Muscle layer of colon (tissue), 2 donors: ENCODE measurements around the gene RLBP1.

Experiments used
- H3K27ac ChIP-seq: one replicate; pipeline ENCODE4 v1.7.0; 2013; ENCODE audit warnings: low read depth, mild to moderate bottlenecking, low read length, moderate library complexity
- H3K27me3 ChIP-seq, 2 donors: one replicate each; pipeline ENCODE4 v1.7.0; 2013; ENCODE audit warnings: low read length in 2 of 2, mild to moderate bottlenecking in 2 of 2; ENCODE audit not compliant: insufficient read depth in 2 of 2, control insufficient read depth in 1 of 2
- H3K36me3 ChIP-seq: one replicate; pipeline ENCODE4 v1.7.0; 2013; ENCODE audit warnings: mild to moderate bottlenecking, low read length; ENCODE audit not compliant: insufficient read depth
- H3K4me1 ChIP-seq: one replicate; pipeline ENCODE4 v1.7.0; 2013; ENCODE audit warnings: mild to moderate bottlenecking, low read length; ENCODE audit not compliant: insufficient read depth
- H3K4me3 ChIP-seq, 2 donors: one replicate each; pipeline ENCODE4 v1.7.0; 2013; ENCODE audit warnings: low read length in 2 of 2, low read depth in 1 of 2, mild to moderate bottlenecking in 1 of 2, moderate library complexity in 1 of 2
- H3K9ac ChIP-seq: one replicate; pipeline ENCODE4 v1.7.0; 2013; ENCODE audit warnings: low read length
- H3K9me3 ChIP-seq: one replicate; pipeline ENCODE4 v1.7.0; 2013; ENCODE audit warnings: mild to moderate bottlenecking, low read length
- donor health status: abdominal sarcoma.
- donor health status: Adenocarcinoma of cecum.

RLBP1 gene

GRCh38 chr15:89192136-89192535 is 29.2 kb downstream of the RLBP1 start:
- Histone ChIP-seq H3K9me3 (no peaks in the 10 kb centered on the region), H3K4me3 (no peak overlapping the region), H3K27me3 (no peaks in the 10 kb centered on the region), H3K4me1 (peaks cover 11% of the 10 kb centered on the region), H3K27ac (no peak overlapping the region), H3K9ac (no peak overlapping the region), H3K36me3 (peaks cover 73% of the 10 kb centered on the region)

- no peaks in the 10 kb centered on the region for H3K9me3 ChIP-seq
- peaks cover 65% of the 10 kb centered on the region for H3K36me3 ChIP-seq
- H3K9ac ChIP-seq, result no peak overlapping the region
- no peaks in the 10 kb centered on the region for H3K27me3 ChIP-seq
- no peak overlapping the region for H3K4me3 ChIP-seq
- no peaks in the 10 kb centered on the region for H3K4me1 ChIP-seq
- H3K27ac ChIP-seq, result no peak overlapping the region
Observed at GRCh38 chr15:89187986-89188514, 33.3 kb downstream of the RLBP1 start.

- Histone ChIP-seq H3K9ac (no peak overlapping the region), H3K4me3 (no peak overlapping the region), H3K27ac (no peak overlapping the region), H3K27me3 (no peaks in the 10 kb centered on the region), H3K4me1 (no peaks in the 10 kb centered on the region), H3K9me3 (no peaks in the 10 kb centered on the region), H3K36me3 (peaks cover 59% of the 10 kb centered on the region)
Observed at GRCh38 chr15:89187301-89187985, 33.9 kb downstream of the RLBP1 start.

- no peaks in the 10 kb centered on the region for H3K4me1 ChIP-seq
- peaks cover 55% of the 10 kb centered on the region for H3K36me3 ChIP-seq
- H3K27ac ChIP-seq, result no peak overlapping the region
- no peaks in the 10 kb centered on the region for H3K27me3 ChIP-seq
- no peak overlapping the region for H3K4me3 ChIP-seq
- no peak overlapping the region for H3K9ac ChIP-seq
- H3K9me3 ChIP-seq, result no peaks in the 10 kb centered on the region
Observed at GRCh38 chr15:89186803-89187202, 34.6 kb downstream of the RLBP1 start.

- no peak overlapping the region for H3K9ac ChIP-seq
- H3K4me1 ChIP-seq, result no peaks in the 10 kb centered on the region
- H3K36me3 ChIP-seq, result peaks cover 47% of the 10 kb centered on the region
- H3K27me3 ChIP-seq, result no peaks in the 10 kb centered on the region
- H3K4me3 ChIP-seq, result no peak overlapping the region
- no peak overlapping the region for H3K27ac ChIP-seq
- no peaks in the 10 kb centered on the region for H3K9me3 ChIP-seq
Observed at GRCh38 chr15:89184886-89185526, 36.4 kb downstream of the RLBP1 start.

- Histone ChIP-seq H3K4me1 (no peaks in the 10 kb centered on the region), H3K9me3 (no peaks in the 10 kb centered on the region), H3K9ac (no peak overlapping the region), H3K27ac (no peak overlapping the region), H3K4me3 (no peak overlapping the region), H3K27me3 (no peaks in the 10 kb centered on the region), H3K36me3 (peaks cover 42% of the 10 kb centered on the region)
Observed at GRCh38 chr15:89184357-89184756, 37.0 kb downstream of the RLBP1 start.

- H3K4me1 ChIP-seq, result peaks cover 12% of the 10 kb centered on the region
- H3K9ac ChIP-seq, result no peak overlapping the region
- peaks cover 40% of the 10 kb centered on the region for H3K36me3 ChIP-seq
- H3K27ac ChIP-seq, result no peak overlapping the region
- H3K4me3 ChIP-seq, result no peak overlapping the region
- no peaks in the 10 kb centered on the region for H3K27me3 ChIP-seq
- H3K9me3 ChIP-seq, result no peaks in the 10 kb centered on the region
Observed at GRCh38 chr15:89179966-89180875, 41.2 kb downstream of the RLBP1 start.

GRCh38 chr15:89178307-89178977 is 42.9 kb downstream of the RLBP1 start:
- Histone ChIP-seq H3K9ac (no peak overlapping the region), H3K4me3 (no peak overlapping the region), H3K9me3 (no peaks in the 10 kb centered on the region), H3K4me1 (peaks cover 12% of the 10 kb centered on the region), H3K27me3 (no peaks in the 10 kb centered on the region), H3K36me3 (peaks cover 39% of the 10 kb centered on the region), H3K27ac (no peak overlapping the region)

- H3K36me3 ChIP-seq, result peaks cover 39% of the 10 kb centered on the region
Observed at GRCh38 chr15:89177633-89178306, 43.6 kb downstream of the RLBP1 start.

GRCh38 chr15:89177116-89177515 is 44.3 kb downstream of the RLBP1 start:
- Histone ChIP-seq H3K4me3 (no peak overlapping the region), H3K27me3 (no peaks in the 10 kb centered on the region), H3K27ac (no peak overlapping the region), H3K9ac (no peak overlapping the region), H3K9me3 (no peaks in the 10 kb centered on the region), H3K4me1 (peaks cover 12% of the 10 kb centered on the region), H3K36me3 (peaks cover 41% of the 10 kb centered on the region)

More at GRCh38 chr15:89177633-89178306, 43.6 kb downstream of the RLBP1 start:
- H3K4me1 ChIP-seq, result peaks cover 12% of the 10 kb centered on the region
- H3K27ac ChIP-seq, result no peak overlapping the region
- H3K4me3 ChIP-seq, result no peak overlapping the region
- H3K9me3 ChIP-seq, result no peaks in the 10 kb centered on the region
- H3K9ac ChIP-seq, result no peak overlapping the region
- no peaks in the 10 kb centered on the region for H3K27me3 ChIP-seq
